ENCODE measurements around the gene FOXD4.
"Not testable (repeated sequence)": the region's sequence is repeated elsewhere in the genome, so short reads cannot be mapped to it uniquely, and the experiment has no call there.

The FOXD4 gene

GRCh38 chr9:100430-100829 is 17.8 kb downstream of the FOXD4 start:
- H3K79me2 ChIP-seq (ENCODE audit: low read length); H3F3A ChIP-seq (ENCODE audit: insufficient read depth, low read length); H3K9me3 ChIP-seq (replicated peaks; ENCODE audit: insufficient read depth, low read length); H2AFZ ChIP-seq (ENCODE audit: low read length); H4K20me1 ChIP-seq (ENCODE audit: insufficient read depth, low read length); DNase-seq; H3K27me3 ChIP-seq (replicated peaks; ENCODE audit: insufficient read depth, low read length); H3K9ac ChIP-seq (ENCODE audit: low read length); H3K27ac ChIP-seq (ENCODE audit: low read length); H3K4me2 ChIP-seq (ENCODE audit: low read depth, low read length); H3K36me3 ChIP-seq (replicated peaks; ENCODE audit: insufficient read depth, low read length); H3K9me2 ChIP-seq (replicated peaks; ENCODE audit: insufficient read depth, low read length); H3K4me3 ChIP-seq (ENCODE audit: low read length); H3K4me1 ChIP-seq (ENCODE audit: low read length): not testable (repeated sequence)

- H3K9me2 ChIP-seq (replicated peaks; ENCODE audit: insufficient read depth, low read length); H3K4me3 ChIP-seq (ENCODE audit: low read length); H3K79me2 ChIP-seq (ENCODE audit: low read length); H3F3A ChIP-seq (ENCODE audit: insufficient read depth, low read length); H3K27ac ChIP-seq (ENCODE audit: low read length); H3K4me1 ChIP-seq (ENCODE audit: low read length); H3K4me2 ChIP-seq (ENCODE audit: low read depth, low read length); DNase-seq; H3K36me3 ChIP-seq (replicated peaks; ENCODE audit: insufficient read depth, low read length); H3K27me3 ChIP-seq (replicated peaks; ENCODE audit: insufficient read depth, low read length); H3K9me3 ChIP-seq (replicated peaks; ENCODE audit: insufficient read depth, low read length); H4K20me1 ChIP-seq (ENCODE audit: insufficient read depth, low read length); H3K9ac ChIP-seq (ENCODE audit: low read length); H2AFZ ChIP-seq (ENCODE audit: low read length): not testable (repeated sequence)
Observed at GRCh38 chr9:99867-100266, 18.4 kb downstream of the FOXD4 start.

GRCh38 chr9:98775-99174 is 19.4 kb downstream of the FOXD4 start:
- not testable (repeated sequence) for H3F3A ChIP-seq (ENCODE audit: insufficient read depth, low read length); H3K9me2 ChIP-seq (replicated peaks; ENCODE audit: insufficient read depth, low read length); H3K4me3 ChIP-seq (ENCODE audit: low read length); H2AFZ ChIP-seq (ENCODE audit: low read length); H3K79me2 ChIP-seq (ENCODE audit: low read length); DNase-seq; H3K9me3 ChIP-seq (replicated peaks; ENCODE audit: insufficient read depth, low read length); H3K36me3 ChIP-seq (replicated peaks; ENCODE audit: insufficient read depth, low read length); H4K20me1 ChIP-seq (ENCODE audit: insufficient read depth, low read length); H3K27me3 ChIP-seq (replicated peaks; ENCODE audit: insufficient read depth, low read length); H3K4me1 ChIP-seq (ENCODE audit: low read length); H3K9ac ChIP-seq (ENCODE audit: low read length); H3K4me2 ChIP-seq (ENCODE audit: low read depth, low read length); H3K27ac ChIP-seq (ENCODE audit: low read length)

- not testable (repeated sequence) for H3K9me3 ChIP-seq (replicated peaks; ENCODE audit: insufficient read depth, low read length); H3F3A ChIP-seq (ENCODE audit: insufficient read depth, low read length); H3K4me2 ChIP-seq (ENCODE audit: low read depth, low read length); DNase-seq; H3K27ac ChIP-seq (ENCODE audit: low read length); H3K79me2 ChIP-seq (ENCODE audit: low read length); H3K4me3 ChIP-seq (ENCODE audit: low read length); H3K27me3 ChIP-seq (replicated peaks; ENCODE audit: insufficient read depth, low read length); H3K4me1 ChIP-seq (ENCODE audit: low read length); H4K20me1 ChIP-seq (ENCODE audit: insufficient read depth, low read length); H3K9ac ChIP-seq (ENCODE audit: low read length); H2AFZ ChIP-seq (ENCODE audit: low read length); H3K9me2 ChIP-seq (replicated peaks; ENCODE audit: insufficient read depth, low read length); H3K36me3 ChIP-seq (replicated peaks; ENCODE audit: insufficient read depth, low read length)
Observed at GRCh38 chr9:94992-95391, 23.2 kb downstream of the FOXD4 start.

GRCh38 chr9:94323-94722 is 23.9 kb downstream of the FOXD4 start:
- H3F3A ChIP-seq (ENCODE audit: insufficient read depth, low read length); H3K4me2 ChIP-seq (ENCODE audit: low read depth, low read length); H3K36me3 ChIP-seq (replicated peaks; ENCODE audit: insufficient read depth, low read length); H3K4me3 ChIP-seq (ENCODE audit: low read length); H2AFZ ChIP-seq (ENCODE audit: low read length); DNase-seq; H3K27me3 ChIP-seq (replicated peaks; ENCODE audit: insufficient read depth, low read length); H4K20me1 ChIP-seq (ENCODE audit: insufficient read depth, low read length); H3K79me2 ChIP-seq (ENCODE audit: low read length); H3K9me3 ChIP-seq (replicated peaks; ENCODE audit: insufficient read depth, low read length); H3K9me2 ChIP-seq (replicated peaks; ENCODE audit: insufficient read depth, low read length); H3K4me1 ChIP-seq (ENCODE audit: low read length); H3K9ac ChIP-seq (ENCODE audit: low read length); H3K27ac ChIP-seq (ENCODE audit: low read length): not testable (repeated sequence)

- not testable (repeated sequence) for H3K36me3 ChIP-seq (replicated peaks; ENCODE audit: insufficient read depth, low read length); H3K4me3 ChIP-seq (ENCODE audit: low read length); H3K4me2 ChIP-seq (ENCODE audit: low read depth, low read length); DNase-seq; H3F3A ChIP-seq (ENCODE audit: insufficient read depth, low read length); H3K9me2 ChIP-seq (replicated peaks; ENCODE audit: insufficient read depth, low read length); H3K27me3 ChIP-seq (replicated peaks; ENCODE audit: insufficient read depth, low read length); H3K4me1 ChIP-seq (ENCODE audit: low read length); H3K27ac ChIP-seq (ENCODE audit: low read length); H3K9me3 ChIP-seq (replicated peaks; ENCODE audit: insufficient read depth, low read length); H3K79me2 ChIP-seq (ENCODE audit: low read length); H4K20me1 ChIP-seq (ENCODE audit: insufficient read depth, low read length); H2AFZ ChIP-seq (ENCODE audit: low read length); H3K9ac ChIP-seq (ENCODE audit: low read length)
Observed at GRCh38 chr9:93909-94308, 24.3 kb downstream of the FOXD4 start.

GRCh38 chr9:90851-91250 is 27.4 kb downstream of the FOXD4 start:
- not testable (repeated sequence) for H3K4me2 ChIP-seq (ENCODE audit: low read depth, low read length); H3K9ac ChIP-seq (ENCODE audit: low read length); H3K79me2 ChIP-seq (ENCODE audit: low read length); H3K4me1 ChIP-seq (ENCODE audit: low read length); H3K9me2 ChIP-seq (replicated peaks; ENCODE audit: insufficient read depth, low read length); H3K4me3 ChIP-seq (ENCODE audit: low read length); H3F3A ChIP-seq (ENCODE audit: insufficient read depth, low read length); H3K9me3 ChIP-seq (replicated peaks; ENCODE audit: insufficient read depth, low read length); H3K27ac ChIP-seq (ENCODE audit: low read length); H2AFZ ChIP-seq (ENCODE audit: low read length); H3K36me3 ChIP-seq (replicated peaks; ENCODE audit: insufficient read depth, low read length); H4K20me1 ChIP-seq (ENCODE audit: insufficient read depth, low read length); H3K27me3 ChIP-seq (replicated peaks; ENCODE audit: insufficient read depth, low read length); DNase-seq

GRCh38 chr9:88396-89037 is 29.7 kb downstream of the FOXD4 start:
- H3K9me3 ChIP-seq (replicated peaks; ENCODE audit: insufficient read depth, low read length); H3F3A ChIP-seq (ENCODE audit: insufficient read depth, low read length); H3K79me2 ChIP-seq (ENCODE audit: low read length); H3K27ac ChIP-seq (ENCODE audit: low read length); H3K27me3 ChIP-seq (replicated peaks; ENCODE audit: insufficient read depth, low read length); H3K9ac ChIP-seq (ENCODE audit: low read length); H4K20me1 ChIP-seq (ENCODE audit: insufficient read depth, low read length); H3K9me2 ChIP-seq (replicated peaks; ENCODE audit: insufficient read depth, low read length); DNase-seq; H3K4me1 ChIP-seq (ENCODE audit: low read length); H2AFZ ChIP-seq (ENCODE audit: low read length); H3K4me2 ChIP-seq (ENCODE audit: low read depth, low read length); H3K36me3 ChIP-seq (replicated peaks; ENCODE audit: insufficient read depth, low read length); H3K4me3 ChIP-seq (ENCODE audit: low read length): not testable (repeated sequence)
